GM18517 (cell line): Measurements from ENCODE around the gene KMT2A.
"Not testable (repeated sequence)": the region's sequence is repeated elsewhere in the genome, so short reads cannot be mapped to it uniquely, and the experiment has no call there.

Source experiments
- ATAC-seq: cut with Tn5 transposase; IDR thresholded peaks from one replicate; pipeline ENCODE4 v1.9.1; 2021; ENCODE audit warnings: mild to moderate bottlenecking, moderate library complexity; ENCODE audit not compliant: unreplicated experiment

KMT2A gene

GRCh38 chr11:118434553-118435289 is 1.6 kb upstream of the KMT2A start:
- no peak for ATAC-seq

- peak; percentile 9 for ATAC-seq
These were observed 901 bp upstream of the KMT2A start for GRCh38 chr11:118435290-118435892.

- peak; percentile 15 for ATAC-seq
These were observed 431 bp downstream of the KMT2A start for GRCh38 chr11:118436639-118437207.

GRCh38 chr11:118437208-118438125 is 1.2 kb downstream of the KMT2A start:
- no peak for ATAC-seq

DNA sequence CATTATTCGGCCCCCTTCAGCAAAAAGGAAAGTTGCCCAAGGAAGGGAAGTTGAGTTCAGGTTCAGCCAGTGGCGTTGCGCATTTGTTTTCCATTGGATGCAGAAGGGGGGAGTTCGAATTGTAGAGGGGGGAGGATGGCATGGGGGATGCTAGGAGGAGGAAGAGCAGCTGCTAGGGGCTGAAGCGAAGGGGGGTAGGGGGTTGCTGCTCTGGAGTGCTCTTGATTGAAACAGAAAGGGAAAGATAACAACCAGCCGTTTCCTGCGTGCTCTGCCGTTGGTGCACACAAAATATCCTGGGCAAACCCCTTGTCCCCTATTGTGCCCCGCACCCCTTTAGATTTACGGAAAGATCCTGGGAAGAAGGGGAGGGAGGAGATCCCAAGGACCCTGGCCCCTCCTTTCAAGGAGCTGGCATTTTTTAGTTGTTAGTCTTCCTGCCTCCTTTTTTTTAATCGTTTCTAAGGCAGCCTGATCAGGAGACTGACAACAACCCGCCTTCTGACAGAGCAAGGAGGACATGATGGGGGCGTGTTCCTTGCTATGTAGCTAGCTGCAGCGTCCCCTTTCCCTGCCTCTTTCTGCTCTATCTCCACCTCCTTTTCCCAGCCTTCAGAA is 2.1 kb downstream of the KMT2A start:
- ATAC-seq, result no peak

DNA sequence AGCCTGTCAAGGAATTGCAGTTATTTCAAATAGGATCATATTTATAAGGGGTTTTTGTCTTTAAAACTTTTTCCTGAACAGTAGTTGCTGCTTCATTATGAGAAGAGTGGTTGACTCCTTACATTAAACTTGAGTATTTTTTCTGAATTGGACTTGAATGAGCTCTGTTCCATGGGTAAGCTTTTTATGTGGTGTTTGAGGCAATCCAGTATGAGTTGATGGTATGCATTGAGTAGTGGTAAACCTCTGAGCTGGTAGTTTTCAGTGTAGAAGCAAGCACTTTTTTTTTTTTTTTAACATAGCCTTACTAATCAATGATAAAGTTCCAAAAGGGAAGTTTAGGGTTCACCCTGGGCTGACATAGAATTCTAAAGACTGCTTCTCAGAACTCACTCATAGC is 3.4 kb downstream of the KMT2A start:
- ATAC-seq, result no peak

GRCh38 chr11:118441770-118442275 is 5.5 kb downstream of the KMT2A start:
- no peak for ATAC-seq

- no peak for ATAC-seq
These were observed 6.0 kb downstream of the KMT2A start for GRCh38 chr11:118442301-118442700.

GRCh38 chr11:118442908-118443589 is 6.8 kb downstream of the KMT2A start:
- no peak for ATAC-seq

DNA sequence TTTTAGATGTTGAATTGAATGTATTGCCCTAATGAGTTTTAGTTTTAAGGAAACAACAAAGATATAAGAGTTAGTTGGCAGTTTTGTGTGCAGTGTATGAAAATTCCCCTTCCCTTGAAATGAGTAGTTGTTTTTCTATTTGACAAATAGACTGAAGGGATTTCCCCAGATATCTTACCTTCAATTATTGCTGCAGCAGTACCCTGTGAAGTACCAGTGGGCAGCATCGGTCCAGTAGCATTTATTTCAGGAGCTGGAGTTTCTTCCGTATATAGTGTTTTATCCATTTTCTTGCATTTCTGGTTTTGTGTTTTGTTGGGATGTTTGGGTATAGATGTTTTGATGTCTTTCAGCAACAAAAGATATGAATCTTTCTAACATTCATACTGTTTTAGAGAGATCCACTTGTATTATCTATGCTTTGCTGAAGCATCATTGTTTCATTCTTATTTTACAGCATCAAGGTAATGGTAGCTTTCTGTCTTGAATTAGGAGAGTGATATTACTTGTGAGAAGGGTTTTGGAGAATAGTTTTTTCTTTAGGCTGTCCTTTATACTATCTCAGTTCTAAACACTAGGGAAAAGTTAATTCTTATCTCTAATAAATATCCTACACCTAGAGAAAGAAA is 7.4 kb downstream of the KMT2A start:
- ATAC-seq, result peak; percentile 42

GRCh38 chr11:118447423-118447822 is 11.1 kb downstream of the KMT2A start:
- no peak for ATAC-seq

DNA sequence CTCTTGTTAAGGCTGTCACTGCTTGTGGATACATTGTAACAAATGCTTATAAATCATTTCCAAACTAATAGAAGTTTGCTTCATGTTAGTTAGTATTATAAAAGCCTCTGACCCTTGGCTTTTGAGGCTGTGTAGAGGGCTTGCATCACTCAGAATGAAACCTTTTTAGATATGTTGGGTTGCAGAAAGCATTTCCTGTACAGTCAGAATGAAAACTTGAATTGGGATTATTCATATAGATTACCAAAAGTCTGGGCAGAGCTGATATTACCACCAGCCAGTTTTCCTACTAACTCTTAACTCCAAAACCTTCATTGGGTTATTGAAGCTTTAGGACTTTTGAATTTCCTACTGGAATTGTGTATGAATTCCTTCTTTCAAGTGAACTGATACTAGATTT is 12.0 kb downstream of the KMT2A start:
- peak; percentile 87 for ATAC-seq

DNA sequence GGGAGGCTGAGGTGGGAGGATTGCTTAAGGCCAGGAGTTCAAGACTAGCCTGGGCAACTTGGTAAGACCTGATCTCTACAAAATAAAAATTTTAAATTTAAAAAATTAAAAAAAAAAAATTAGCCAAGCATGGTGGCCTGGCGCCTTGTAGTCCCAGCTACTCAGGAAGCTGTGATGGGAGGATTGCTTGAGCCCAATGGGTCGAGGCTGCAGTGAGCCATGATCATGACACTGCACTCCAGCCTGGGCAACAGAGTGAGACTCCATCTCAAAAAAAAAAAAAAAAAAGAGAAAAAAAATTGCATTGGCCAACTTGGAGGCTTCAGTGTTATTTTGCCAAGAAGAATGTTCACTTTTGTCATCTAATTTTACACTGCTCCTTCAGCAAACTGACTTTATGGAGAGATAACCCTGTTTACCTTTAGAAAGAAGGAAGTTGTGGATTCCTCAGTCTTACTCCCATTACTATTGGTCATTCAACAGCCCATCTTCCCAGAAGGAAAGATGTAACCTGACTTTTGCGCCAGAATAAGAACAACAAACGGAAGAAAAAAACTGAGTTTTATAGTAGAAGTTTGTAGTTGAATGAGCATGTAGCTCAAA is 13.1 kb downstream of the KMT2A start:
- ATAC-seq, result no peak

- no peak for ATAC-seq
These were observed 14.2 kb downstream of the KMT2A start for GRCh38 chr11:118450451-118450850.

DNA sequence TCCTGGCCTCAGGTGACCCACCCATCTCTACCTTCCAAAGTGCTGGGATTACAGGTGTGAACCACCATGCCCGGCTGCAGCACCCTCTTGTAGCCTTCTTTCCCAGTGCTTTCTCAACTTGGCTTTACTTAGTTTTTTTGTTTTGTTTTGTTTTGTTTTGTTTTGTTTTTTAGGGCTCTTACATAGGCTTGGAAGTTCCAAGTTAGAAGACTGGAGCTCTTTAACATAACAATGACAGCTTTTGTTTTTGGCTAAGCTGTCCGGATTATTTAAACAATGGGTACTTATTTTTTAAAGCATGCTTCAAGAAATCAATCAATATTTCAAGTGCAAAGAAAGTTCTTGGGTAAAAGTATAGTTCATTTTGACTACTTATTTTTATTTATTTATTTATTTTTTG is 25.9 kb downstream of the KMT2A start:
- ATAC-seq, result no peak

DNA sequence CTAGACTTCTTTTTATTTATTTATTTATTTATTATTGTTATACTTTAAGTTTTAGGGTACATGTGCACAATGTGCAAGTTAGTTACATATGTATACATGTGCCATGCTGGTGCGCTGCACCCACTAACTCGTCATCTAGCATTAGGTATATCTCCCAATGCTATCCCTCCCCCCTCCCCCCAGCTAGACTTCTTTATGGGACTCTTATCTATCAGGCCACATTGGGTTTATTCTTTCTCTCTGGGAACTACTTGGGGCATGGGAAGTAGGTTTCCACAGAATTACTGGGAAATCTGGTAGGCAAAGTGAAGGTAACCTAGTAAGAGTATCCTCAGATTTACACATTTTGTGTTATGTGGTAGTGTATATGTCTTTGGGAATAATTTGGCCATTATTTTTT is 32.7 kb downstream of the KMT2A start:
- not testable (repeated sequence) for ATAC-seq

DNA sequence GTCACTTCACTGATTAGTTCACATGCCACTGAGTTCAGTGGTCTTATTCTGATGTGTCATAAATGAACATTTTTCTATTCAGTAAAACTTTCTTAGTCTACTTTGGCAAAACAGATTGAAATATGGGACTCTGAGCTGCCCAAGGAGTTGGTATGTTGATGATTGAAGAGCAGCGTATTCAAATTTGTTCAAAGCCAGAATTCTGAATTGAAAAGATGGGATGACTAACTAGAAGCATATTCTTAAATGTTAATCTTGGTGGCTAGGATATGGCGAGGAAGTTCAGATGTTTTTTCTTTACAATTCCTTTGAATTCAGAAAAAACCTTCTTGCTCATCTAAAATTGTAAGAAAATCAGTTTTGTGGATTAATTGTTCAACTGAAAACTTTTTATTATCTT is 34.7 kb downstream of the KMT2A start:
- ATAC-seq, result no peak

GRCh38 chr11:118473537-118473936 is 37.2 kb downstream of the KMT2A start:
- ATAC-seq, result no peak

DNA sequence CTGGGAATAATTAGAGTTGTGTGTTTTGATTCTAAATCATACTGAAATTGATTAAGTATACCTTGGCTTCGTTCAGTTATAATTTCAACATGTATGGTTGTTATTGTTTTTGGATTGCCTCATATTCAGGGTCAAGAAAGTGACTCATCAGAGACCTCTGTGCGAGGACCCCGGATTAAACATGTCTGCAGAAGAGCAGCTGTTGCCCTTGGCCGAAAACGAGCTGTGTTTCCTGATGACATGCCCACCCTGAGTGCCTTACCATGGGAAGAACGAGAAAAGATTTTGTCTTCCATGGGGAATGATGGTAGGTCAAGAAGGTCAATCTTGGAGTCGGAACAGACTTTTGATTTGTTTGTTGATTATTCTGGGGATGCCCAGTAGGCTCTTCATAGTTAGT is 40.4 kb downstream of the KMT2A start:
- no peak for ATAC-seq
